HG03139 (cell line): ENCODE results near the gene MYO1H.
"Not testable (repeated sequence)": the region's sequence is repeated elsewhere in the genome, so short reads cannot be mapped to it uniquely, and the experiment has no call there.

ENCODE experiments used
- ATAC-seq: cut with Tn5 transposase; IDR thresholded peaks from one replicate; pipeline ENCODE4 v1.9.1; 2021; ENCODE audit not compliant: unreplicated experiment

Gene MYO1H, protein sequence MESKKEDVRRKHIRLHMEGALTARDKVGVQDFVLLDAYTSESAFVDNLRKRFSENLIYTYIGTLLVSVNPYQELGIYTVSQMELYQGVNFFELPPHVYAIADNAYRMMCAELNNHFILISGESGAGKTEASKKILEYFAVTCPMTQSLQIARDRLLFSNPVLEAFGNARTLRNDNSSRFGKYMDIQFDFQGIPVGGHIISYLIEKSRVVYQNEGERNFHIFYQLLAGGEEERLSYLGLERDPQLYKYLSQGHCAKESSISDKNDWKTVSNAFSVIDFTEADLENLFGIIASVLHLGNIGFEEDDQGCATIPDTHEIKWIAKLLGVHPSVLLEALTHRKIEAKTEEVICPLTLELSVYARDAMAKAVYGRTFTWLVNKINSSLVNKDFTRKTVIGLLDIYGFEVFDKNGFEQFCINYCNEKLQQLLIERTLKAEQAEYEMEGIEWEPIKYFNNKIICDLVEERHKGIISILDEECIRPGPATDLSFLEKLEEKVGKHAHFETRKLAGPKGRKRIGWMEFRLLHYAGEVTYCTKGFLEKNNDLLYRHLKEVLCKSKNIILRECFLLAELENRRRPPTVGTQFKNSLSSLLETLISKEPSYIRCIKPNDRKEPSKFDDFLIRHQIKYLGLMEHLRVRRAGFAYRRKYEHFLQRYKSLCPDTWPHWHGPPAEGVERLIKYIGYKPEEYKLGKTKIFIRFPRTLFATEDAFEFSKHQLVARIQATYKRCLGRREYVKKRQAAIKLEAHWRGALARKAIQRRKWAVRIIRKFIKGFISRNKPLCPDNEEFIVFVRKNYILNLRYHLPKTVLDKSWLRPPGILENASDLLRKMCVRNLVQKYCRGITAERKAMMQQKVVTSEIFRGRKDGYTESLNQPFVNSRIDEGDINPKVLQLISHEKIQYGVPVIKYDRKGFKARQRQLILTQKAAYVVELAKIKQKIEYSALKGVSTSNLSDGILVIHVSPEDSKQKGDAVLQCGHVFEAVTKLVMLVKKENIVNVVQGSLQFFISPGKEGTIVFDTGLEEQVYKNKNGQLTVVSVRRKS

GRCh38 chr12:109347589-109347988, at the start of gene MYO1H:
Gene MYO1H (plus strand): TSS chr12:109347900. CDS start chr12:109347961, 61 bp downstream.
- no peak for ATAC-seq

DNA sequence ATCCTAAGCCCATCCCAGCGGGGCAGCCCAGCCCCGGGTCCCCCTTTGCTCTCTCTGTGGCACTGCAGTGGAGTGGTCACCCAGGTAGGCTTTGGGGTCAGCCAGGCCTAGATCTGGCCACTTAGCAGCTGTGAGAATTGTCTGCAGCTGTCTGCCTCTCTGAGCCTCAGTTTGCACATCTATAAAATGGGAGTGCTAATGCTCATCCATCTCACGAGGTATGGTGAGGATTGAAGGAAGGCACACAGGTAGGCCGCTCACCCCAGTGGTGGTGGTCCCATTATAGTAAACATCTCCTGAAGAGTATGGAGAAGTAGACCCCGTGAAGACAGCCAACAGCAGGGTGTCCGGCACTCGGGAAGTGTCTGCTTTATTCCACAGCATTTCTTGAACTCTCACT, 47.9 kb upstream of the MYO1H start:
- ATAC-seq, result no peak

DNA sequence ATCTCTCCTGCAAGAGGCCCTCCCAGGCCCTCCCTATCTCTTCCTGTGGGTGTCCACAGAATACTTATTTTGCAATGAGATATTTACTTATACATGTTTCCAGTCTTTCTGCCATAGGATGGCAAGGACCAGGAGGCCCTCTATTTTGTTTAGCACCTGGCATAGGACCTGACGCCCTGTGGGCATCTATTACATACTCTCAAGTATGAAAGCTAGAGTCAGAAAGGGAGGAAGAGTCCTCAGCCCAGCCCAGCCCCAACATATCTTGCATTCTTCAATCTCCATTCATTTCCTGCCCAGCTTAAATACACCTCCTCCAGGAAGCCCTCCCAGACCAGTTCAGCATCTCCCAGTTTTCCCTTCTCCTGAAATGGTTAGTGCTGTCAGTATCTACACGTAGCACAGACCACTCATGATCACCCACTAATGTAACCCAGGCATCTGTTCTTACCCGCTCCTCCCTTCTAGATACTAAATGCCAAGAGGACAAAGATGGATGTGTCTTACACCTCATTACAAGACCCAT, 46.0 kb upstream of the MYO1H start:
- ATAC-seq, result no peak

- ATAC-seq, result no peak
These were observed 45.3 kb upstream of the MYO1H start for GRCh38 chr12:109302358-109302757.

DNA sequence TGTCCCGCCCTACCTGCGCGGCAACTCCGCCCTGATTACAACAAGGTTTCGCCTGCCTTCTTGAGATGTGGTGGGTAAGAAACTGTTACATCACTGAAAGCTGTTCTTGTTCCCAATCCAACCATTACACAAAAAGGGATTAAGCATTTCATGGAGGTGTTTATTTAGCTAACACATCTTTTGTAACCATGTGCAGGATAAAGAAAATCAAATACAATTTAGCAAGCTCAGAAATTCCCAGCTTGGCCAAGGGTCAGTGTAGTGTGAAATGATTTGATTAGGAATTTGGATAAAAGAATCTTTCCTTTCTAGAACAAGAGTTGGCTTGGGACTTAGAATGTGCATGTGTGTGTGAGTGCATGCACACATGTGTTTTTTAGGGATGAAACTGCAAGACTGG, 44.9 kb upstream of the MYO1H start:
- no peak for ATAC-seq

DNA sequence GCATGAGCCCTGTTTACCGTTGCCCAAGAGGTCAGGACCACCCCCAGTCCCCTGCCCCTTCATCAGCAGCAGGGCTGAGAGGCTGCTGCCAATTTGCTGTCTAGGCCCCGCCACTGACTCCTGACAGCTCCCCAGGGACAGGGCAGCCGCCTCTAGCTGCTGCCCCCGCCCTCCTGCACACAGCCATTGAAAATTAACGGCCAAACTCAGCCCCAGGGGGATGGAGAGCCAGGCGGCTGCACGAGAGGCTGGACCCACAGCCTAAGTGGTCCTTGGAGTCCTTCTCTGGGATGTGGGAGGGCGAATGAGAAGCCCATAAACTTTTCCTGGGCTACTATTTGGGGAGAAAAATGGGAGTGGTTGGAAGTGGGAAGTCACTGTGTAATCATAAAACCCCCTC, 43.2 kb upstream of the MYO1H start:
- ATAC-seq, result no peak

GRCh38 chr12:109305547-109305946, 42.2 kb upstream of the MYO1H start:
- no peak for ATAC-seq

GRCh38 chr12:109307051-109307450, 40.6 kb upstream of the MYO1H start:
- ATAC-seq, result no peak

- ATAC-seq, result no peak
These were observed 38.9 kb upstream of the MYO1H start, which contains the start of gene FOXN4 for GRCh38 chr12:109308534-109309380. Gene FOXN4 (minus strand): TSS chr12:109309284. CDS start chr12:109308321, 963 bp downstream.

- no peak for ATAC-seq
These were observed 38.1 kb upstream of the MYO1H start for GRCh38 chr12:109309381-109310246.

DNA sequence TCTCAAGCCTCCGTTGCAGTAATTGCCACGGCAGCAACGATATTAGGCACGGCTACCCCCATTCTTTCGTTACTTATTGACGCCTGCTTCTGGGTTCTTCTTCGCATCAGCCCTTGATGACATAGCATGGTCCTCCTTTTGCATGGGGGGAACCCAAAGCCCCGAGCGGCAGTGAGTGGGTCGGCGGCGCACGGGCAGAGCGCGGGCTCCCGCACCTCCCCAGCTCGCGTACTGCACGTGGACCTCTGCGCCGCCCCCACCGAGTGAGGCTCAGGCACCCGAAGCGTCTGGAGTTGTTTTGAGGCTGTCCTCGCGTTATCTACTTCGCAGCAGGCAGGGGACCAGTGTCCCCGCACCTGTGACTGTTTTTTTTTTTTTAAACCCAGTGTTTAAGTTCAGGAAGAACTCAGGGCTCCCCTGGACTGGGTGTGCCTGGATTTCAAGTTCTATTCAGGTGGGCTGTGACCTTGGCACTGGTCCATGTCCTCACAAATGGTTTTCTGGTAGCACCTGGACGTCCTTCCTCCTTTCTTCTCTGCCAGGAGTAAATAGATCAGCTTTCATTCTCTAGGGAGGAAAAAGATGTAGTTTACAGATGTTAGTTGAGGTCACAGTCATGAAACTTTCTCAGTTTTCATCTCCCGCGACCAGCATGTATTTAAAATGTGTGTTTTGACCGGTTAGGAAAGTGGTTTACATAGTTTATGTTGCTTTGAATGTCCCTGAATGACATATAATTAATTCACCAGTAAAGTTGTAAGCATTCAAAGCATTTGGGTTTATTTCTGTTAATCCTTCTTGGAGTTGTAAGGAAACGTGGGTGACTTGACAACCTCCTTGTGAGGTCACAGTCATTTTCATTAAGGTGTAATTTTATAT, 37.2 kb upstream of the MYO1H start:
- no peak for ATAC-seq

GRCh38 chr12:109321294-109321693, 26.4 kb upstream of the MYO1H start:
- ATAC-seq, result not testable (repeated sequence)

DNA sequence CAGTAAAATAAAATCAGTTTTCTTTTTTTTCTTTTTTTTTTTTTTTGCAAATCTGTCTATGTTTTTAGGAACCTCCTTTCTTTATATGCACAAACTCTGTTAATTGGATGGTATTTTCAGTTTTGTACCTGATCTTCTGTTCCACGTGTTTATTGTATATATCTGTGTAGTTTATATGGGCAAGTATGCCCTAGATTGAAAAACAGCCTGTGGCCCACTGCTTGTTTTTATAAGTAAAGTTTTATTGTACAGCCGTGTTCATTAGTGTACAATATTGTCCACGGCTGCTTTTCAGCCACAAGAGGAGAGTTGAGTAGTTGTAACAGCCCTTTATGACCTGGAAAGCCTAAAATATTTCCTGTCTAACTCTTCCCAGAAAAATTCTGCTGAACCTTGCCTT, 18.7 kb upstream of the MYO1H start:
- ATAC-seq, result no peak

DNA sequence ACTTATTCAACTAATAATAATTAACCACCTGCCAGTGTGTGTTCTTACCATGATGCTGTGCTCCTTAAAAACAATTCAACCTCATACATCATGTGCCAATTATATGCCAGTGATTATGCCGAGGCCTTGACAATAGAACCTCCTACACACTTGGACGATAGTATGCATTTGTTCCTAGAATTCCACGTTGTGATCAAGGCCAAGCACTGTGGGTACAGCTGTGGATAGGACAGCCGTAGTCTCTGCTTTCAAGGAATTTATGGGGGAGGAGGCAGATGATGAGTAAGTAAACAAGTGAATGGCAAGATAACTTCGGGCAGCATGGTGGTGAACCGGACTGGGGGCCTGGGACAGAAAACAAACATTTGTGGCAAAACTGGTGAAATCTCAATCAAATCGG, 18.0 kb upstream of the MYO1H start:
- ATAC-seq, result no peak

GRCh38 chr12:109330282-109331230, 17.1 kb upstream of the MYO1H start:
- no peak for ATAC-seq

GRCh38 chr12:109331301-109331952, 16.3 kb upstream of the MYO1H start:
- ATAC-seq, result no peak

DNA sequence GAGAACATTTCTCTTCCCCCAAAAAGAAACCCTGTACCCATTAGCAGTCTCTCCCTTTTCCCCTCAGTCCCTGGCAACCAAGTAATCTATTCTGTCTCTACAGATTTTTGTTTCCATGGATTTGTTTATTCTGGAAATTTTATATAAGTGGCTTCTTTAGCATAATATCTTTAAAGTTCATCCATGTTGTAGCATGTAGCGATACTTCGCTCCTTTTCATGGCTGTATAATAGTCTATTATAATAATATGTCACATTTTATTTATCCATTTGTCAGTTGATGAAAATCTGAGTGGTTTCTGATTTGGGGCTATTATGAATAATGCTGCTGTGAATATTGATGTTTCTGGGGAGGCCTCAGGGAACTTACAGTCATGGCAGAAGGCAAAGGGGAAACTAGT, 12.8 kb upstream of the MYO1H start:
- ATAC-seq, result no peak
